Stimulated activated CD4-positive, alpha-beta T cell treated with anti-CD3 and anti-CD28 coated beads, Interleukin-2, amount 100 ng/mL, for 4 hours (primary cell): ENCODE data around the gene SCO2.

Experiments
- DNase-seq: peaks from one replicate; pipeline ENCODE4 v3.0.0-alpha.2; 2020; ENCODE audit warnings: low read depth

The SCO2 gene

DNA sequence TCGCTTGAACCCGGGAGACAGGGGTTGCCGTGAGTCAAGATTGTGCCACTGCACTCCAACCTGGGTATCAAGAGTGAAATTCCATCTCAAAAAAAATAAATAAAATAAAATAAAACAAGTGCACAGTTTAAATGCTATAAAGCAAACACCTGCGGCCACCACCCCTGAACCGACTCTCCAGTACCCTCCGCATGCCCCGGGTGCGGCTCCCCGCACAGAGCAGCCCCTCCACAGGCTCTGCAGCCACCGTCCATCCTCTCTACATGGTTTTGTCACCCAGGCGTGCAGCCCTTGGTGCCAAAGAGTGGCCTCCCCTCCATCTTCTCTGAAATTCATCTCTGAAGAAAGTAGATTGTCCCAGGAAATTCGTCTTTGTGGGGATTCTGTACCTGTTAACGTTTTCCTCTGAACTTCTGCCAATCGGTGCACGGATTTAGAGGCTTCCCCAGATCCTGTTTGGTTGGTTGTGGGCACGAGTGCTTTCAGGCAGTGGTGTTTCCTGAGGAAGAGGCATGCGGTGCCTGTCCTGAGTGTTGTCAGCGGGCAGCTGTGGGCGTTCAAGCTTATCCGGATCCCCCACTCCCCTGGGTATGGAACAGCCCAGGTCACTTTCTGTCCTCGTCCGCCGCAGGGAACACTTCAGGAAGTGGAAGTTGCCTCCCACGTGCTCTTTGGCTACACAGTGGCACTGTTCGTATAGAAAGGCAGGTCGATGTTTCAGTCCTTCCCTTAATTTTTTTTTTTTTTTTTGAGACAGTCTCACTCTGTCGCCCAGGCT, 34.7 kb downstream of the SCO2 start:
- DNase-seq, result no peak

DNA sequence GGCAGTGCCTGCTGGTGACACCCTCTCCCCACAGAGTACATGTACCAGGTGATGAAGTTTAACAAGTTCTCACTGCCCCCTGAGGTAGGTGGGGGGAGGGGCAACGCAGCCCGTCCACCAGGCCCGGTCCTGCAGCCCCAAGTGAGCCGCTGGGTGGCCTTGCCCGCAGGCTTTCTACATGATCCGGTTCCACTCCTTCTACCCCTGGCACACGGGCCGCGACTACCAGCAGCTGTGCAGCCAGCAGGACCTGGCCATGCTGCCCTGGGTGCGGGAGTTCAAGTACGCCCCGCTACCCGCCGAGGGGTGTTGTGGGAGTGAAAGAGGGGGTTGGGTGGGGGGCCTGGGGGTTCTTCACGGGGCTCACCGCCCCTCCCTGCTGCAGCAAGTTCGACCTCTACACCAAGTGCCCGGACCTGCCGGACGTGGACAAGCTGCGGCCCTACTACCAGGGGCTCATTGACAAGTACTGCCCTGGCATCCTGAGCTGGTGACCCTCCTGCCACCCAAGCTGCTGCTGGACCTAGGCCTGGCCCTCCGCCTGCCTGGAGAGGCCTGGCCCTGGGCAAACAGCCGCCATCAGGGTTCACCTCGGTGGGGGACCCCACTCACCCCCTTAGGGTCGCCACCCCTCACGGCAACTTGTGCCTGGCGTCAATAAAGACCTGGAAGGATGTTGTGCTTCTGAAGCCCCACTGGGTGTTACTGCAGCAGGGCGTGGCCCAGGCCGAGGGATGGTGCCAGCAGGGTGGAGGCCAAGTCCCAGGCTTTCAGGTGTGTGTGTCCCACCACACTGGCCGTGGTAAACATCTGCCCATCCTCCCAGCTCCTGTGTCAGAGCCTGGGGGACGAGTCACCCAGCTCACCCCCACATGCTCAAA, 35.8 kb downstream of the SCO2 start:
- DNase-seq, result no peak

DNA sequence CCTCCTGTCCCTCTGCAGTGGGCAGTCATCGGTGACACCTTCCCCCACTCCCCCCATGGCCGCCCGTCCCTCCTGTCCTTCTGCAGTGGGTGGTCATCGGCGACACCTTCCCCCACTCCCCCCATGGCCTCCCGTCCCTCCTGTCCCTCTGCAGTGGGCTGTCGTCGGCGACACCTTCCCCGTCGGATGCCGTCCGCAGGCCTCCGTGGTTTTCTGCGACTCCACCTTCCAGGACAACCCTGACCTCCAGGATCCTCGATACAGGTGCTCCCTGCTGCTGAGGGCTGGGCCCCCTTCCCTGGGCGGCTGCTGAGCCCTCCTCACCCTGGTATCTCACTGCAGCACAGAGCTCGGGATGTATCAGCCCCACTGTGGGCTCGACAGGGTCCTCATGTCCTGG, 36.5 kb downstream of the SCO2 start:
- DNase-seq, result no peak

DNA sequence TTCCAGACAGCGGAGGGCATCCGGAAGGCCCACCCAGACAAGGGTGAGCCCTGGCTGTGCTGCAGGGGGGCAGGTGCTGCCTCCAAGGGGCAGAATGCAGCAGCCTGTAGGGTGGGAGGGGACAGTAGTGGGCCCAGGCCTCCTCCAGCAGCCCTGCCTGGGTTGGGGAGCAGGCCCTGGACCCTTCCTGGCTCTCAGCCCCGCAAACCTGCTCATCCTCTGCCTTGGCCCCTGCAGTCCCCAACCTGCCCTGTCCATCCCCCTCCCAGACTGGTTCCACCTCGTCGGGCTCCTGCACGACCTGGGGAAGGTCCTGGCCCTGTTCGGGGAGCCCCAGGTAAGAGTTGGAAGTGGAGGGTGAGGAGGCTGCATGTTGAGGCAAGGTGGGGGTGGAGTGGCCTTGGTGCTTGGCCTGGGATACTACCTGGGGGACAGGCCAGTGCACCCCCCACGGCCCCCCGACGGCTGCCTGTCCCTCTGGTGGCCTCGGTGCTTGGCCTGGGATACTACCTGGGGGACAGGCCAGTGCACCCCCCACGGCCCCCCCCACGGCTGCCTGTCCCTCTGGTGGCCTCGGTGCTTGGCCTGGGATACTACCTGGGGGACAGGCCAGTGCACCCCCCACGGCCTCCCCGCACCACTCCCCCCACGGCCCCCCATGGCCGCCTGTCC, 37.3 kb downstream of the SCO2 start:
- no peak for DNase-seq

DNA sequence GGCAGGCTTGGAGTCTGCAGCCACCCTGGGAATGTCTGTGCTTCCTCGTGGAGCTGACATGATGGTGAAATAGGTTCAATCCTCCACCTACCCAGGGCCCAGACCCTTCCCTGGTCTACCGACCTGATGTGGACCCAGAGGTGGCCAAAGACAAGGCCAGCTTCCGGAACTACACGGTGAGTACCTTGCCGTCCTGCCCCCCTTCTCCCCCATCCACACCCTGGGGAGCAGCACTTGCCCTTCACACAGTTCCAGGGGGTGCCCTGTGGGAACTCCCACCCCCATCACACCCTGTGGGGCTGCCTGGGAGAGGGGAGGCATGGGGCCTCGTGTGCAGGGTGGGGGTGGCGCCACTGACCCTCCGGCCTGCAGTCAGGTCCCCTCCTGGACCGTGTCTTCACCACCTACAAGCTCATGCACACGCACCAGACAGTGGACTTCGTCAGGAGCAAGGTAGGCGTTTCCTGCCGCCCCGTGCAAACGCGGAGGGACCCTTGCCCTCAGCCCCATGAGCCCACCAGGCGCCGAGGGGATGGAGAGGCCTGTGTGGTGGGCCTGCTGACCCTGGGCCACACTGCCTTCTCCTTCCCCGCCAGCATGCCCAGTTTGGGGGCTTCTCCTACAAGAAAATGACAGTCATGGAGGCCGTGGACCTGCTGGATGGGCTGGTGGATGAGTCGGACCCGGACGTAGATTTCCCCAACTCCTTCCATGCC, 38.0 kb downstream of the SCO2 start:
- no peak for DNase-seq

DNA sequence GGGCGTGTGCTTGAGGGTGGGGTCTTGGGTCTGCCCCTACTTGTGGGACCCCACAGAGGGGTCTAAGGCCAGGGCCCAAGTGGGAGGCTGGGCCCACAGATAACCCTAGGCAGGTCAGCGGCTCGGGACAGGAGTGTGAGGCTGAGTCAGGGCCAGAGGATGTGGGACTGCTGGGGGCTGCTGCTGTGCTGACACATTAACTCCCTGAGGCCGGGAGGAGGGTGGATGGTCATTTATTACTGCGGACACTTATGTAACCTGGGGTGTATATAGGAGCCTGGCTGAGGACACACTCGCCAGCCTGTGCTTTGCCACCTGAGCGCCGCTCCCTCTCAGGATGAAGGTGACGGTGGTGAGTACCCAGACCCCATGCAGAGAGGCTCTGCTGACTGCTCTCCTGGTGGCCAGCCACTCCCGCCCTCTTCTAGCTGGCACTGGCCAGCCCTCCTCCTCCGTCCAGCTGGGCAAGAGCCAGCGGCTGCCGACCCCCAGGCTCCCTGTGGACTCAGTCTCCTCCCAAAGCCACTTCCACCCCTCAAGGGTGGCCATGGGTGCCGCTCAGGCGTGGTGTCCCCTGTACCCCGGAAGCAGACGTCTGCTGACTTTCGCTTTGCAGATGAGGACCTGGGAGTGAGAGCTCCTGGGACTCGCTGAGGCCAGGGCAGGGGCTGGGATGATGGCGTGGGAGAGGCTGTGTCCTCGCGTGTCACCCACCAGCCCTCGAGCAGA, 38.7 kb downstream of the SCO2 start, which contains the start of gene MIOX:
TSS of gene MIOX (plus strand) at position 299 of the 729 bp plus-strand sequence. CDS start at position 338, 39 bp downstream.
- no peak for DNase-seq

DNA sequence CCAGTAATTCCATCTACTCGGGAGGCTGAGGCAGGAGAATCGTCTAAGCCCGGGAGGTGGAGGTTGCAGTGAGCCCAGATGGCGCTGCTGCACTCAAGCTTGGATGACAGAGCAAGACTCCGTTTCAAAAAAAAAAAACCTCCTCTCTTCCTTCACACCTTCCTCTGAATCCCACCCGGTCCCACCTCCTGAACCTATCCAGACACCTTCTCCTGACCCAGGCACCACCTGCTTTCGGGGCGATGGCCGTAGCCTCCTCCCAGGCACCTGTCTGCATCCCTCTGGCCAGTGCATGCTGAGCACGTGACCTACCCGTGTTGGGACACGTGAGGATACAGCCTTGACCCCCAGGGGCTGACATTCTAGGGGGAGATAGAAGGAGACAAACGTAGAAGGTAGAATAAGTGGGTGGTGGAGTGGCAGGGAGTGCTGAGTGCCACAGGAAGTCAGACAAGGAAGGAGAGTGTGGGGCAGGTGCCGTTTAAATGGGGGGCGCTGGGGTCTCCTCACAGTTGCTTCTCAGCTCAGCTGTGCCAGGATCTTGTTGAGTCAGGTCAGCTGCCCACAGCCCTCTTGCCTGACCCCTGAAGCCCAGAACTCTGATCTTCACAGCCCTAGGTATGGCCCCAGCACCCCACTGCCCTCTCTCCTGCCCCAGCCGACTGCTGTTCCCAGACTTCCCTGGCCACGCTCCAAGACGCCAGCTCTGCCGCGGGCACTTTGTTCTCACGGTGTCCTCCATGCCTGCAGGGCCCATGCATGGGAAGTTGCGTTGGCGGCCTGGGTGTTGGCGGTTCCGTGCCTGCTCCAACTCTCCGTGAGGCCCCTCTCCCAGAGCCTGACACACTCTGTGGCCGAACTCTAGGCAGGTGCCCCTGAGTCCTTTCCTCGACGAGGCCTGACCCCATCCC, 39.9 kb downstream of the SCO2 start:
- no peak for DNase-seq

DNA sequence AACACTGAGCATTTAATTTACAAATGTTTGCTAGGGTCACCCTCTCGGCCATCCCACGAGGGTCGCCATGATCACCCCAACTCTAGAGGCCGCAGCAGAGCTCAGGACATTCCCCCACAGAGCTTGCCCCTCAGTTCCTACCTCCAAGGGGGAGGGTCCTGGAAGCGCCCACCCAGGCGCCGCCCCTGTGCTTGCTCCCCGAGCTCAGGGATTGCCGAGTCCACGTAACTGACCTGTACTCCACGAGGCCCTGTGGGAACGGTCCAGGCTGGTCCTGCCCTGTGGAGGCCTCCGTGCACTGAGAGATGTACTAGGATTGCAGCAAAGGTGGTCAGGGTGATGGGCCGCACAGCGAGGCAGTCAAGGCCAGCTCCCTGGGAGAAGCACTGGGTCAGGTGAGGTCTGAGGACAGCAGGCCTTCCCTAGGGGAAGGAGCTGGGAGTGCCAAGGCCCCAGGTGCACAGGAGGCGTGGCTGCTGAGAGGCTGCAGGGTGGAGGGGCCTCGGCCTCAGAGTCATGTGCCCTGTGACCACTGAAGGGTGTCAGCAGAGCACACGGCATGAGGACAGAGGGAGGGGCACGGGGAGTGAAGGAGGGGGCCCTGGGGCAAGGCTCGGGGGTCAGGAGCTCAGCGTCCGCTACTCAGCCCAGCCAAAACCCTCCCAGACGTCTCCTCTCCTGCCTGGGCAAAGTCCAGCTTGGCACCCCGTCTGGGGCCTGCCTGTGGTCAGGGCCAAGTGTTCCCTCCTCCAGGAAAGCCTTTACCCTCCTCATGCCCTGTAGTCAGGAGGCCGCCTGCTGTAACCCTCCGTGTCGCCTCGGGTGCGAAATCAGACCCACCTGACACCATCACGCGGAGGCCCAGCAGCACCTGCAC, 41.2 kb downstream of the SCO2 start:
- DNase-seq, result no peak

DNA sequence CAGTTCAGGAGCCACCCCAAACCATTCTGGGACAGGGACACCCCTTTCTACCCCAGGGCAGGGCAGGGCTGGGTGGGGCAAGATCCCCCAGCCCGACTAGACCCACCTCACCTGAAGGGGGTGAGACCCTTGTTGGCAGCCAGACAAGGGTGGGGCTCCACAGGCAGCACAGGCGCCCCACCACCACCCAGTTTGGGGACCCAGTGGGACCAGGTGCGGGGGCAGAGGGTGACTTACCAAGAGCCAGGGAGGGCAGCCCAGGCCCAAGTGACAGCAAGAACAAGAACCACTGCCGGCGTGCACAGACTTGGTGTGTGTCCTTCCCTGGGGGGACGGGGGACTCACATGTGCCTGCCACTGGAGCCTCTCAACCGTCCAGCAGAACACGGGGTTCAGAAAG, 41.8 kb downstream of the SCO2 start:
- DNase-seq, result no peak

DNA sequence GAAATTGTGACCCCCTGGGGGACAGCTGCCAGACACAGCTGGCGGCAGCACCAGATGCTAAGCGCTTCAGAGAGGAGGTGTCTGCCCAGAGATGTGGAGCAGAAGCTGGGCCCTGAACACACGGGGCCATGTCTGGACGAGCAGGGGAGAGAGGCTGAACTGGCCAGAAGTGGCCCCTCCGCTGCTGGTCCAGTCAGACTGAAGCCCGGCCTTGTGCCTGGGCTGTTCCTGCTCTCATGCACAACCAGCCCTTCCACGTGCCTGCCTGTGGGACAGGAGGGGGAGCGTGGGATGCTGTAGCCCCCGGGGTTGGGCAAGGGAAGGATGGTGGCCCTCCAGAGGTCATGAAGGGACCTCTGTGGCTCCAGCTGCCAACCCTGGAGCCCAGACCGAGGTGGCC, 42.3 kb downstream of the SCO2 start:
- DNase-seq, result no peak

DNA sequence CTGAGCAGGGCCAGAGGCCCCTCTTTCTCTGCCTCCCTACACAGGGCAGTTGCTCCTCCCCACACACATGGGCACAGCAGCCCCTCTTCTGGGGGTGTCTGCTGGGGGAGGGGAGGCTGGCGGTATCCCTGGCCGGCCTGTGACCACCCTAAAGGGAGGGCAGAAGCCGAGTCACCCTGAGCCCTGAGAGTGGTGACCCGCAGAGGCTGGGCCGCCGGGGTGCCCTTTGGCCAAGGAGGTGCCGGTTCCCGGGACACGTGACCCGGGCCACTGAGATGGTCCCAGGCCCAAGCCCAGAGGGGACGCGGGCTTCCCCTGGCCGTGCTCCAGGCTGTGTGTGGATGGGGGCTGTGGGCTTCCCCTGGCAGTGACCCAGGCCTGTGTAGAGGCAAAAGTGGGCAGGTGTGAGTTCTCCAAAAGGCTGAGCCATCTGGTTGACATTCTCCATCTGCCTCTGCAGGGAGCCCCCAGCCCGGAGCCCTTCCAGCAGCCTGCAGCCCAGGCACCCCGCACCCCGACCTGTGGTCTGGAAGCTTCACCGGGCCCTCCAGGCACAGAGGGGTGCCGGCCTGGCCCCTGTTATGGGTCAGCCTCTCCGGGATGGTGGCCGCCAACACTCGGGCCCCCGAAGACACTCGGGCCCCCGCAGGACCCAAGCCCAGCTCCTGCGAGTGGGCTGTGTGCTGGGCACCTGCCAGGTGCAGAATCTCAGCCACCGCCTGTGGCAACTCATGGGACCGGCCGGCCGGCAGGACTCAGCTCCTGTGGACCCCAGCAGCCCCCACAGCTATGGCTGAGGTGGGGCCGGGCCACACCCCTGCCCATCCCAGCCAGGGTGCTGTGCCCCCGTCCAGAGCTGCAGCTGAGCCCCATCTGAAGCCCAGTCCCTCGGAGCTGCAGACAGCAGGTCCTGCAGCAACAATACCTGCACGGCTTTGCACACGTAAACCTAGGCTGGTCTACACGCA, 43.0 kb downstream of the SCO2 start:
- DNase-seq, result no peak

DNA sequence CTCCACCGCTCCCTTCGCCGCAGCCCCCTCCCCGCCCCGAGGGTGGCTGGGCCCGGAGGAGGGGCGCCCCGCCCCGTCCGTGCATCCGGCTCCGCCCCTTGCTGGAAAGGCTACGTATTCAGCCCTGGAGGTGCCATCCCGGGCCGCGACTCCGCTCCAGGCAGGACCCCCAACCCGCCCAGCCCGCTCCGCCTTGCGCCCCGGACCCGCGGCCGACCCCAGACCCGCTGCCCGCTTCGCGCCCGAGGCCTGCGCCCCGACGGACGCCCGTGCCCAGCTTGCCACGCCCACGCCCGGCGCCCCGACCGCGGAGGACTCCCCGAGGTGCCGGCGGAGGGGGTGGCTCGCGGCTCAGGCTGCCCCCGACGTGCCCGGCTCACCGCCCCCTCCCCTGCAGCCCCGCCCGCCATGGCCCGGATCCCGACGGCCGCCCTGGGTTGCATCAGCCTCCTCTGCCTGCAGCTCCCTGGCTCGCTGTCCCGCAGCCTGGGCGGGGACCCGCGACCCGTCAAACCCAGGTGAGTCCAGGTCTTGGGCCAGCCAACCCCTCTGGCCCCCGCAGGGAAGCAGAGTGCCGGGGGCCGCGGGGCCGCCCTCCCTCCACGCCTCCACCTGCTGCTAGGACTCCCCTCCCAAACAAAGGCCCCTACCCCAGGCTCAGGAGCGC, 43.8 kb downstream of the SCO2 start, which contains the start of gene ADM2:
TSS of gene ADM2 (plus strand) at position 104 of the 667 bp plus-strand sequence. CDS start at position 409, 305 bp downstream.
- peak; percentile 58 for DNase-seq

DNA sequence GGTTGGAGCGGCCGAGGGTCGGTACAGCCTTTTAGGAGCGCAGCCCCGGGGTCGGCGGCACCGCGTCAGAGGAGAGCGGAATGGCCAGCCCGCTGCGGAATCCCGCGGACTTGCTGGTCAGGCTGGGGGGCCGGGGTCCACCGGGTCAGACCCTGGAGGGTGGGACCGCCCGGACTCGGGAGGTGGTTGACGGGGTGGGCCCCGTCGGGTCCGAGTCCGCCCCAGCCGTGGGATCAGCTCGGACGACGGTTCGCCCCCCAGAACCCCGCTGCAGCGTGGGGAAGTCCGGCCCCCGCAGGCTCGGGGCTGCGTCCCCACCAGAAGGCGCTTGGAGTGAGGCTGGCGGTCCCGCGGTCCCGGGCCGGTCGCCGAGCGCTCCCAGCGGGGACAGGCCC, 44.4 kb downstream of the SCO2 start:
- no peak for DNase-seq

DNA sequence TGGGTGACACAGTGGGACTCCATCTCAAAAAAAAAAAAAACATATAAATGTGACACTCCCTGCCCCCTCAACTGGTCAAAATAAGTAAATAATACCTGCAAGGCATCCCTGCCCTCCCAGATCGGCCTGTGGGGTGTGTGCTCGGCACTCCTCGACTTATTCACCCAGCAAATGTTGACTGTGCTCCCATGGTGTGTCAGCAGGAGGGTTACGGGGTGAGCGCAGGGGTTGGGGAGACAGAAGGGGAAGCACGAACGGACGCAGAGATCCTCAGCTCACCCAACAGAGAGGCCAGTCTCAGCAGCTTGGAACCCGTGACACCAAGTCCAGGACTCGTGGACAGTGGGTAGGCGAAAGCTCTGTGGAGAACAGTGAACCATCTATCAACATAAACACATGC, 45.7 kb downstream of the SCO2 start:
- no peak for DNase-seq

DNA sequence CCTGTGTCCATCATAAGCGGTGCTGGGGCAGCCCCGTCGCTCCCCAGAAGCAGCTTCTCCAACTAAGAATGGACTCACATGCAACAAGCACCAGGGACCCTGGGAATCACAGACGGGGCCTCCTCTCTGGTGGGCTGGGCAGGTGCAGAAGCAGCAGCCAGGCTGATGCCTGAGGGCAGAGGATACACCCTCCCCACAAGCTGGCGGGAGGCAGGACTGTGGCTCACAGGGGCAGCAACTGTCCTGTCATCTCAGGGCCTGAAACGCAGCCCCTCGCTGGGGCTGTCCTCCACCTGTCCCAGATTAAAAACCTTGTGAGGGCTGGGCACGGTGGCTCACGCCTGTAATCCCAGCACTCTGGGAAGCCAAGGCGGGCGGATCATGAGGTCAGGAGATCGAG, 47.5 kb downstream of the SCO2 start:
- DNase-seq, result no peak

DNA sequence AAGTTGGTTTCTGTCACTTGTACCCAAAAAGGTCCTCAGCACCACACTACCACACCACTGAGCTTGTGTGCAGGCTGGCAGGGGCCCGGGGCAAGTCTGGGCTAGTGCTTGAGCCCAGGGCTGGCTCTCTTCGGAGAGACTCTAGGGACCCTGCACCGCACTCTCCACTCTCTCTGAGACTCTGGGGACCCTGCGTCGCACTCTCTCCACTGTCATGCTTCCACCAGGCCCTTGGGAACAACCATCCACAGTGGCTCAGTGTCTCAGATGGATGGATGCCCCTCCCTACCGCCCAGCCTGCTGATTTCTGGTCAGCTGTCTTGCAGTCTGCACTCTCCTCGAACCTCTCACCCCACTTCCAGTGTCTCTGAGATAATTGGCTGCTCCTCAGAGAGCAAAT, 48.5 kb downstream of the SCO2 start:
- DNase-seq, result no peak

DNA sequence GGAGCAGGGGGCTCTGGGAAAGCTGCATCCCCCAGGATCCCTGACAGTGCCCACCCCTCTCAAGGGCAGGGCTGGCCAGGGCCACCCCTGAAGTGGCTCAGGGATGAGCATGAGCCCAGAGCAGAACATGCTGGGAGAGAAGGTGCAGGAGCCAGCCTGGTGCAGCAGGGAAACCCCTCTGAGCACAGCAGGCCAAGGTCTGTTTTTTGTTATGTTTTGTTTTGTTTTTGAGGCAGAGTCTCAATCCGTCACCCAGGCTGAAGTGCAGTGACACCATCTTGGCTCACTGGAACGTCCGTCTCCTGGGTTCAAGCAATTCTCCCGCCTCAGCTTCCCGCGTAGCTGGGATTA, 49.8 kb downstream of the SCO2 start:
- DNase-seq, result no peak
